ENCODE data around the gene MRPS27.
A peak's percentile ranks its signal among the peaks of the same experiment; 100 is the strongest.

Gene MRPS27

DNA sequence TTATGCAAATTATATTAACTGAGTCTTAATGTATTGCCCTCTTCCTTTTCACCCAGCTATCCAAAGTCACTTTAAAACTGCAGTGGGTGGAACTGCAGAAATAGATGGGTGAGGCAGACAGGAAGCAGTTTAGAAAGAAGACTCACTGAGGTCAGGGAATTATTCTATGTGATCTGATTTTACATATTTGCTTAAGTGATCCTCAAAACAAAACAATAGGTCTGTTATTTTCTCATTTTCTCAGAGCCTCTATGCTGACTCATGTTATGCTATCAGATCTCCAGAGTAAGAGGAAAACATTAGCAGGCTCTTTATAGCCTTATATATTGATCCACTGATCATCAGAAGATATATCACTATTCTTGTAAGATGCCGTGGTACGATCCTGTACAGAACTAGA is 63.5 kb downstream of the MRPS27 start:
- no peak for DNase-seq (ENCODE audit: low read depth)

- DNase-seq (ENCODE audit: low read depth): no peak
Observed at GRCh38 chr5:72255670-72256069, 64.4 kb downstream of the MRPS27 start.

DNA sequence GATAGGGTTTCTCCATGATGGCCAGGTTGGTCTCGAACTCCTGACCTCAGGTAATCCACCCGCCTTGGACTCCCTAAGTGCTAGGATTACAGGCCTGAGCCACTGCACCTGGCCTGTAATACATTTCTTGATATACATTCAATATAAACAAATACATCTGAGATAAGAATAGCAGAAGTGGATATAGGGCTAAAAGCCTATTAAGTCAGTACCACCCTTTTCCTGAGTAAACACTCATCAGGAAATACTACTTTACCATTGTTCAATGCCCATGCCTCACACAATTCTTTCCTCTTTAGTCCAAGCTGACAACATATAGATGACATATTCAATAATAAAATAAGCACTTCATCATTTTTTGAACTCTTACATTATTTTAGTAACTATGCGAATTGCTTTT is 64.8 kb downstream of the MRPS27 start:
- no peak for DNase-seq (ENCODE audit: low read depth)

- no peak for DNase-seq (ENCODE audit: low read depth)
Observed at GRCh38 chr5:72252574-72253155, 67.4 kb downstream of the MRPS27 start.

DNA sequence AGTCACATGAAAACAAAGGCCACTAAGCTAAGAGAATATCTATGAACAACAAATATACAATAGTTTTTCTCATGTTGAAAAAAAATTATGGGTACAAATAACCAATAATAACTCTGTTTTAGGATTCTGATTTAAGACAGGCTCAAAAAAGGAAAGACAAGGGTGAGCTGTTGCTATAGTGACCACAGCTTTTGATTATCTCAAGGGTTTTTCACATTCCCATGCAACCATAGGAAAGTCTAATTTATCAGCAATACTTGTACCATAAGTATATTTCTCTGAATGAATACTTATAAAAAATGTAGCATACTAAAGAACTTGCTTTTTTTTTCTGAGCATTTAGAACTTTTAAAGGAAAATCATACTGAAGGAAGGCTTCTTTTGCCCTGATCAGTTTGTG is 68.0 kb downstream of the MRPS27 start:
- no peak for DNase-seq (ENCODE audit: low read depth)

DNA sequence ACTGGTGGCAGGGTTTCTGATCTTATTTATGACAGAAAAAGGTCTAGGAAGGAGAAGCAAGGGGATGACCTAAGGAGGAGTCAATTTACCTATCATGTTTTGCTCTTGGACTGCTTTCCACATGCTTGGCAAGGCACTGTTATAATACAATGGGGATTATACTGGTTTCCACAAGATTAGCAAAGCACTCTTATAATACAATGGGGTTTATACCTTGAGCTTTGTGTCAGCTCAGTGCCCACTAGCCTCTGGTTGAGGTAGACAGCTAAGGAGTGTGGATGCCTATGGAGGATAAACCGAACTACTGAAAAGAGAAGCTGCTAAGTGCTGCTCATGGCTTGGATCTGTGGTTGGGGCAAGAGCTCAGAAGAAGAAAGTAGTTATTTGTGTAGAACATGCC is 68.7 kb downstream of the MRPS27 start:
- no peak for DNase-seq (ENCODE audit: low read depth)

- no peak for DNase-seq (ENCODE audit: low read depth)
Observed at GRCh38 chr5:72248410-72248981, 71.5 kb downstream of the MRPS27 start.

DNA sequence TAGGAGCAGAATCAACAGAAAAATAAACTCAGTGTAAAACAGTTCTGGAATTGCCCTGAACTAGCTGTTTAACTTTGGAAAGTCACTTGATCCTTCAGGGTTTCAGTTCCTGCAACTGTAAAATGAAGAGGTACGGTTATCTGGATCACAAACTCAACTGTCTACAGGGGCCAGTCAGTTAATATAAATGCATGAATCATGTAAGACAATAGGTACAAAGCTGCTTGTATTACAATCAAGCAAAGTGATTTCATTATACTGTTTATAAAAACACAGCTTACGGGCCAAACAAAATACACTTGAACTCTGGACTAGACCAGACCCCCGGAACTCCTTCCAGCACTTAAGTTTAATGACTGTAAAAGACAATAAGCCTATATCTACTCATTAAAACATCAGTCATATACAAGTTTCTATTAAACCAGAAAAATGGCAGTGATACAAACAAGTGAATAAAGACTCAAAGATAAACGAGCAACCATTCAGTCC is 73.0 kb downstream of the MRPS27 start:
- DNase-seq (ENCODE audit: low read depth): no peak

DNA sequence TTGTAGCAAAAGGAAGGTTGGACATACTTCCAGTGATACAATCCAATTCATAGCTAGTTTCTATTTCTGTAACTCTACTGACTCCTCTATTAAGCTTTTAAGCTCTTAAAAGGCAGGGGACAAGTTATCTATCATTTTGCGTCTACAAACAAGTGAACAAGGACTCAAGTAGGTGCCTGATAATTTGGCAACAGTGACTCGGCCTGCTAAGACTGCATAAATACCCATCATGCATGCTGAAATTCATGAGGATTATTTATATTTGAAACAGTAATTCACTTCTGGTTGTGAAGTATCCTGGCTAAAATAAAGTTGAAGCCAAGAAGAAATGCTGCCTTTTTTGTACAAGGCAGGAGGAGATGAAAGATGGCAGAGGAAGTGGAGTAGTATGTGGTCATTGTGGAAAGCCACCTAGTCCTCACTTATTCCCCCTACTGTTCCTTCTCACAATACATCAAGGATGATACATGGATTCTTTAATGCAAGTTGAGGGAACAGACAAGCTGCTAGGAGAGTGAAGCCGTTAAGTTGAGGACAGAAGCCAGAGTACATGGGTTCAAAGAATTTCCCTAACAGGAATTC is 74.0 kb downstream of the MRPS27 start:
- no peak for DNase-seq (ENCODE audit: low read depth)

DNA sequence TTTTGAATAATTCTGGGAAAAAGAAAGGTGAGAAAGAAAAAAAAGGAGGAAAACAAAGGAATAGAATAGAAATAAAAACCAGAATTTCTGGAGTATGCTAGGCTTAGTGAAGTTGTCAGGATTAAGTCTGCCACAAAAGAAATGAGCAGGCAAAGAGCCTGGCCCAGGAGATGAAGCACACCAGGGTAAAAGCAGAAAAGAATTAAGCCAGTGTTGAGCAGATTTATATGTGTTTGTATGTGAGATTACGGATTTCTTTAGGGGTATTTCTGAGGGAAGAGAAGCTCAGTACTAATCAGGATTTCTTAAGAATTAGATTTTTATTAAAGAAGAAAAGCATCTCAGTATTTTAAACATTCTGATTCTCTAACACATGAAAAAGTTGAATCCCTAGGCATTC is 74.5 kb downstream of the MRPS27 start:
- no peak for DNase-seq (ENCODE audit: low read depth)

- DNase-seq (ENCODE audit: low read depth): no peak
Observed at GRCh38 chr5:72244862-72245371, 75.1 kb downstream of the MRPS27 start.

- no peak for DNase-seq (ENCODE audit: low read depth)
Observed at GRCh38 chr5:72243706-72244105, 76.3 kb downstream of the MRPS27 start.

DNA sequence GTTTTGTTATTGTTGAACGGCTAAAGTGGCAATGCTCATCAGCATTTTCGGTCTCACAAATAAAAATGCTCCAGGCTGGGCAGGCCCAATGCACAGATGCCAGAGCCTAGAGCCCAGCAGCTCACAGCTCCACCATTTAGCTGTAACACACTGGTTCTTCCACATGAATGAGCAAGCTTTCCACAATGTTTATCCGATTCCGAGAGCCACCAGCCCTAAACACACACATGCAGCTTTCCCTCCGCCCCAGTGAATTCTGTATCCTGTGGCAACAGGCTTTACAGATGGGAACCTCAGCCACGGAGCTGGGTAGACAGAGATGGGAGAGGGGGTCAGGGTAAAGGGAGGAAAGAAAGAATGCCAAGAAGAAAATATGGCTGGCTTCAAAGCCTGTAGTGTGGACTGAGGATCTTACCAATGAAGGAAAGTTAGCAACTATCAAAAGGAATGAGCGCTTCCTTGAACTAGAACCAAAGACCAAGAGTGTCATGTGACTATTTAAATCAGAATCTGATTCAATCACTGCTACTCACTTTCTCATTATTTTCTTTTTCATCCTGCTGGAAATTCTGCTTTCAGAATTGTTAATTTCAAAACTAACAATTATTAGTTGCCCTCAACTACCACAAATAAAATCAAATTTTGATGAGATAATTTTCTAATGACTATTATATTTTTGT is 77.1 kb downstream of the MRPS27 start:
- DNase-seq (ENCODE audit: low read depth): no peak

DNA sequence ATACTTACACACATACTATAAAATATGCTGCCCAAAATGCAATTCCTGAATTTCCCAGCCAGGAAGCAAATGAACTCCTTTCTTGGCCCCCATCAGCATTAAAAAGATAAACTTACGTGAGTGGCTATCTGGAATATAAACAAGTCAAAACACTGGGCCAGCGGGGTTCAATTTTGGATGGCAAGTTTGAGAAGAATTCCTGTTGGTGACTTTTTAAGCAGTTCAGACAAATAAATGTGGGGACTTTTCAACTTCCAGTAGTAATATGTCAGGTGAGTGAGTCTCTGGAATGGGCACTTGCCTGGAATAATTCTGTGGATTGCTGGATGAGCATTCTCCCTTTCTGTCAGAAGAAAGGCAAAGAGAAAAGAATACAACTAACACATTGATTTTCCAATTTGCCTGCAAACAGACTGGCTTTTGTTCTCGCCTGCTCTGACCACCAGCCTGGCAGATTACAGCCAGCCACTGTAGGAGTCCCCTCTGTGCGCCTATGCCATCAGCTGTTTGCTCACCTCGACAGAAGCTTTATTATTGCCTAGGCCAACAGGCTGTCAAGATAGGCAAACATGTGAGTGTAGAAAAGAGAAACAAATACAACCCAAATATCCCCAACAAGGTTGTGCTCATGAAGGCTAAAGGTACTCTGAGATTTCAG is 78.6 kb downstream of the MRPS27 start:
- DNase-seq (ENCODE audit: low read depth): no peak

- DNase-seq (ENCODE audit: low read depth): no peak
Observed at GRCh38 chr5:72238712-72239445, 81.2 kb downstream of the MRPS27 start.

DNA sequence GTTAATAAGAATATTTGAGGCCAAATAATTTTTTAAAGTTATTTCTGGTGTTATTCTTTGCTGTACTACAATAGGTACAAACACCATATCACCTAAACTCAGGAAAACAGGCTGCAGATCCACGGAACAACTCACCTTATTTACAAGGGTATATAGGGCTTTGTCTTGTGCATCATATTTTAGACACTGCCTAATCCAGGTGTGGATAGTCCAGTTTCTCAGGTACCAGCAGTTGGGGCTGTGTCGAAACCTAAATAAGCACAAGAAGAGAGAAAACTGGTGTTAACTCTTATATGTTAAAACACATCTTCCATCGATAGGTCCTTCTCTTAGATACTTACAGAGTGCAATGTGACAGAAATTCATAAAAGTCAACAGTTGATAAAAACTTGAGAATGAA is 82.2 kb downstream of the MRPS27 start:
- DNase-seq (ENCODE audit: low read depth): no peak

DNA sequence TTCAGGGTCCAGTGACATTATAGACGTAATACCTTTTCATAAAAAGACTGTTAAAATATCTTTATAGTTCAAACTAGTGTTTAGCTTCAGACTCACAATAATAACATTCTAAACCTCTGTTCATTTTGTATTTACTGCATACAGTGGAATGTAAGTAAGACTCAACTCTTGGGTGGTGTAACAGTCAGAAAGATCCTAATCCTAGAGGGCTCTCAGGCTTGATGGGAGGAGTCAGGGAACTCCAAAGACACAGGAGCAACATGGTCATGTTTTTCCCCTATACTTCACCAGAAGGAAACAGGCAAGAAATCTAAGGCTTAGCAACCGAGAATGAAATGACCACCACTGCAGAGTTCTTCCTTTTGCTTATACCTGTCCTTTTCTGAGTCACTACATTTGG is 82.6 kb downstream of the MRPS27 start:
- no peak for DNase-seq (ENCODE audit: low read depth)

GRCh38 chr5:72235725-72236124 is 84.3 kb downstream of the MRPS27 start:
- DNase-seq (ENCODE audit: low read depth): no peak

GRCh38 chr5:72234868-72235267 is 85.2 kb downstream of the MRPS27 start:
- no peak for DNase-seq (ENCODE audit: low read depth)

DNA sequence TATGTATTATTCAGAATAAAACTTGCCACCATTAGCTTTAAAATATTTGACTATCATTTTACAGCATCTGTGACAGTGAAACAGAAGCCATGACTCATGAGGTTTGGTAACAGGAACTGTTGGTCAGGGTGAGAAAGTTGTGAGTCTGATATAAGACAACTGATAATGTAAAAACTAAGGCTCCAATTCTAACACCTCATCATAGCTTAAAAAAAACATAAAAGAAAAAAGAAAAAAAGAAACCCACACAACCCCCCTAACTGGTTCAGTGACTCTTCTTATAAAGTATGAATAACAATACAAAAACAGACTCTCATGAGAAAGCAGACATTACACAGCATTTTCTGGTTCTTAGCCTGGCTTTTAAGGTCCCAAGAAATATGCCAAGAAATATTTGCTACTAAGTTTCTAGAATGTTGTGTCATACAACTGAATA is 85.8 kb downstream of the MRPS27 start:
- peak; percentile 8 for DNase-seq (ENCODE audit: low read depth)

GRCh38 chr5:72233835-72234234 is 86.2 kb downstream of the MRPS27 start:
- DNase-seq (ENCODE audit: low read depth): no peak

DNA sequence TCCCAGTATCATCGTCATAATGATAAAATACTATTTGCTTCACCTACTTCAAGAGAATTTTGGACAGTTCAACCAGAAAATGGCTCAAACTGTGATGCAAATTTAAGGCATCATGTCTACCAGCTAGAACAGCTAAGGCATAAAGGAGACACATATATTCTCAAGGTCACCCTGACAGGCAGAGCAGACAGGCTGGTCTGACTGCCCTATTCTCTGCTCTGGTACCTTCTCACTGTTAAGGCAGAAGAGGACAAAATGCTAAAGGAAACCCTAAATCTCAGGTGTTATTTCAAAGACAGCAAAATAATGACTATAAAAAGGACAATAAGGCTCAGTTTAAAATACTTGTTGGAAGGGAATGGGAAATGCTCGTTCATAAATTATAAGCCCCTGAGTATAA is 87.2 kb downstream of the MRPS27 start:
- no peak for DNase-seq (ENCODE audit: low read depth)
